H9 (cell line): Measurements from ENCODE around the gene NOVA1. TPM values are rescaled to one million over a fixed set of nuclear protein-coding genes. Genes with fewer than 3 reads are reported as not detected.

ENCODE experiments used
- DNase-seq: peaks from one replicate; pipeline ENCODE4 v3.0.0-alpha.2; 2017
- H2AFZ ChIP-seq: one replicate; pipeline ENCODE4 v1.6.1; 2013; ENCODE audit warnings: mild to moderate bottlenecking, low read length, control low read depth, moderate library complexity
- H2AK5ac ChIP-seq: 2 replicates; pipeline ENCODE4 v1.6.1; 2013; ENCODE audit warnings: low read length, control low read depth, mixed read lengths; ENCODE audit not compliant: insufficient read length
- H2BK120ac ChIP-seq: one replicate; pipeline ENCODE4 v1.6.1; 2013; ENCODE audit warnings: low read depth, mild to moderate bottlenecking, low read length, control low read depth, inconsistent platforms; ENCODE audit not compliant: poor library complexity, severe bottlenecking
- H2BK12ac ChIP-seq: 2 replicates; pipeline ENCODE4 v1.6.1; 2013; ENCODE audit warnings: low read length, control low read depth, mixed read lengths, low read depth; ENCODE audit not compliant: insufficient read length
- H2BK15ac ChIP-seq: 2 replicates; pipeline ENCODE4 v1.6.1; 2013; ENCODE audit warnings: low read depth, low read length, control low read depth
- H2BK20ac ChIP-seq: one replicate; pipeline ENCODE4 v1.6.1; 2013; ENCODE audit warnings: low read depth, mild to moderate bottlenecking, low read length, control low read depth, inconsistent platforms; ENCODE audit not compliant: poor library complexity, severe bottlenecking
- H2BK5ac ChIP-seq: 2 replicates; pipeline ENCODE4 v1.6.1; 2013; ENCODE audit warnings: low read length, control low read depth, mixed read lengths; ENCODE audit not compliant: insufficient read length
- H3K14ac ChIP-seq: 2 replicates; pipeline ENCODE4 v1.6.1; 2013; ENCODE audit warnings: low read length, control low read depth; ENCODE audit not compliant: insufficient read depth
- H3K18ac ChIP-seq: 2 replicates; pipeline ENCODE4 v1.6.1; 2013; ENCODE audit warnings: low read depth, mild to moderate bottlenecking, mixed read lengths, low read length, control low read depth; ENCODE audit not compliant: insufficient read length
- H3K23ac ChIP-seq: 2 replicates; pipeline ENCODE4 v1.6.1; 2013; ENCODE audit warnings: low read length, control low read depth, mixed read lengths, low read depth; ENCODE audit not compliant: insufficient read length
- H3K23me2 ChIP-seq: 2 replicates; pipeline ENCODE4 v1.6.1; 2013; ENCODE audit warnings: low read depth, mild to moderate bottlenecking, mixed read lengths, low read length, control low read depth; ENCODE audit not compliant: insufficient read length, poor library complexity, severe bottlenecking
- H3K27ac ChIP-seq: 2 replicates; pipeline ENCODE4 v1.5.1; 2013; ENCODE audit warnings: low read length, control low read depth, mixed read lengths, low read depth; ENCODE audit not compliant: insufficient read length
- H3K27me3 ChIP-seq: 2 replicates; pipeline ENCODE4 v1.6.1; 2013; ENCODE audit warnings: low read length, control low read depth, inconsistent platforms; ENCODE audit not compliant: insufficient read depth
- H3K4ac ChIP-seq: 2 replicates; pipeline ENCODE4 v1.6.1; 2013; ENCODE audit warnings: low read depth, mild to moderate bottlenecking, control low read depth, inconsistent platforms, low read length, moderate library complexity
- H3K4me1 ChIP-seq: 2 replicates; pipeline ENCODE4 v1.6.1; 2013; ENCODE audit warnings: low read length, control low read depth, inconsistent platforms; ENCODE audit not compliant: insufficient read depth
- H3K4me2 ChIP-seq: 2 replicates; pipeline ENCODE4 v1.6.1; 2013; ENCODE audit warnings: low read length, control low read depth, mixed read lengths; ENCODE audit not compliant: insufficient read length, insufficient read depth
- H3K56ac ChIP-seq: 2 replicates; pipeline ENCODE4 v1.6.1; 2013; ENCODE audit warnings: low read depth, mild to moderate bottlenecking, mixed read lengths, low read length, control low read depth; ENCODE audit not compliant: insufficient read length
- H3K79me1 ChIP-seq: 2 replicates; pipeline ENCODE4 v1.6.1; 2013; ENCODE audit warnings: low read depth, mild to moderate bottlenecking, moderate library complexity, low read length, control low read depth, inconsistent platforms; ENCODE audit not compliant: insufficient read depth, poor library complexity, severe bottlenecking
- H3K79me2 ChIP-seq: 2 replicates; pipeline ENCODE4 v1.6.1; 2013; ENCODE audit warnings: low read length, control low read depth, inconsistent platforms; ENCODE audit not compliant: insufficient read depth
- H3K9ac ChIP-seq: 2 replicates; pipeline ENCODE4 v1.6.1; 2013; ENCODE audit warnings: low read length, control low read depth, mixed read lengths; ENCODE audit not compliant: insufficient read length; ENCODE audit errors: extremely low read depth
- H3K9me3 ChIP-seq: one replicate; pipeline ENCODE4 v1.6.1; 2013; ENCODE audit warnings: low read depth, low read length, inconsistent platforms; ENCODE audit not compliant: control insufficient read depth
- H3T11ph ChIP-seq: one replicate; pipeline ENCODE4 v1.6.1; 2013; ENCODE audit warnings: mild to moderate bottlenecking, low read length, control low read depth, inconsistent platforms
- H4K20me1 ChIP-seq: one replicate; pipeline ENCODE4 v1.6.1; 2013; ENCODE audit not compliant: control insufficient read depth, insufficient read length, insufficient read depth
- H4K5ac ChIP-seq: 2 replicates; pipeline ENCODE4 v1.6.1; 2013; ENCODE audit warnings: low read depth, mild to moderate bottlenecking, mixed read lengths, low read length, control low read depth; ENCODE audit not compliant: insufficient read length
- H4K8ac ChIP-seq: replicated peaks from 2 replicates; pipeline ENCODE4 v1.6.1; 2013; ENCODE audit warnings: low read length, control low read depth, mixed read lengths, low read depth; ENCODE audit not compliant: insufficient read length
- H4K91ac ChIP-seq: 2 replicates; pipeline ENCODE4 v1.6.1; 2013; ENCODE audit warnings: low read depth, mild to moderate bottlenecking, moderate library complexity, mixed read lengths, low read length, control low read depth; ENCODE audit not compliant: insufficient read length
- H3K27ac Mint-ChIP-seq, 3 experiments: 2 replicates in 2 of 3; 3 replicates in 1 of 3; pipeline ENCODE4 v1.8.0; 2020 to 2021; ENCODE audit warnings: mixed read lengths in 3 of 3, mild to moderate bottlenecking in 1 of 3, moderate library complexity in 1 of 3
- H3K27me3 Mint-ChIP-seq: 2 replicates; pipeline ENCODE4 v1.8.0; 2021; ENCODE audit warnings: low read depth, mild to moderate bottlenecking, moderate library complexity, mixed read lengths
- H3K36me3 Mint-ChIP-seq, 3 experiments: 2 replicates in 2 of 3; 3 replicates in 1 of 3; pipeline ENCODE4 v1.8.0; 2020 to 2021; ENCODE audit warnings: low read depth in 3 of 3, mixed read lengths in 3 of 3; ENCODE audit not compliant: insufficient read depth in 1 of 3
- H3K4me1 Mint-ChIP-seq, 2 experiments: 2 replicates each; pipeline ENCODE4 v1.8.0; 2020; ENCODE audit warnings: mixed read lengths in 2 of 2
- H3K4me3 Mint-ChIP-seq, 2 experiments: 2 replicates in 1 of 2; 3 replicates in 1 of 2; pipeline ENCODE4 v1.8.0; 2020 to 2021; ENCODE audit warnings: mild to moderate bottlenecking in 2 of 2, mixed read lengths in 2 of 2, moderate library complexity in 1 of 2
- H3K9me3 Mint-ChIP-seq, 2 experiments: 2 replicates in 1 of 2; 3 replicates in 1 of 2; pipeline ENCODE4 v1.8.0; 2020; ENCODE audit warnings: mild to moderate bottlenecking in 2 of 2, mixed read lengths in 2 of 2, moderate library complexity in 1 of 2
- CTCF ChIP-seq: fragments of 200-600 bp; sonication (generic); conservative IDR thresholded peaks from 3 replicates; pipeline ENCODE4 v1.8.0; 2021; ENCODE audit warnings: antibody characterized with exemption, mild to moderate bottlenecking
- WGBS: extraction: QIAGEN DNeasy Blood & Tissue Kit; methylation state at CpG from one replicate; pipeline ENCODE4 v1.1.7; 2013; ENCODE audit warnings: missing lambda C conversion rate, low lambda C conversion rate, mixed read lengths; ENCODE audit not compliant: insufficient read length; ENCODE audit errors: extremely low coverage; 5-methylcytosine and 5-hydroxymethylcytosine counted together
- total RNA-seq: library from RNA; stranded (reverse); gene quantifications from 2 replicates; pipeline ENCODE4 v1.2.1, GENCODE V29; 2021

The NOVA1 gene
- total RNA-seq, 1 experiment from 2014 or later, result 13.8 TPM

DNA sequence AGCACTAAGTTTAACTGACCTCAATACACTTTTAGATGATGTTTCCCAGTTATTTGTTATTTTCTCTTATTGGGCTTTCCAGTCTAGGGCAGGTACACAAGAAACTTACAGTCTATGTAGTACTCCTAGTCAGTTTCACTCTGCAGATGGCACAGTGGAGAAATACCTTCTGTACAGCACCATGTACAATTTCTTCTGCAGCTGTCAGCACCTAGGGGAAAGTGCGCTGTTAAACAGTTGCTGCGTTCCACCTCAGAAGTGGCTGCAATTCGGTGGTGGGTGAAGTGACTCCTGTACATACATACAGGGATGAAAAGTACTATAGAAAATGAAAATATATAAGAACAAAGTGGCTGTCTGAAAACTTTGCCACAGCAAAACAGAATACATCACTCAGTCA is 48.3 kb downstream of the NOVA1 start:
- H2BK5ac ChIP-seq, result no peak overlapping the region
- no peak overlapping the region for H2BK12ac ChIP-seq
- no peak overlapping the region for H3T11ph ChIP-seq

More for the DNA sequence above, 48.3 kb downstream of the NOVA1 start:
- H2AFZ ChIP-seq, result no peak overlapping the region
- no peaks in the 10 kb centered on the region for H3K79me1 ChIP-seq
- H3K36me3 Mint-ChIP-seq, result no peaks in the 10 kb centered on the region
- H4K8ac ChIP-seq, result no peak overlapping the region
- no peaks in the 10 kb centered on the region for H3K9me3 ChIP-seq
- H2BK15ac ChIP-seq, result no peak overlapping the region; the same call in 1 of the 2 replicates
- no peak overlapping the region for H4K91ac ChIP-seq
- H2AK5ac ChIP-seq, result no peak overlapping the region
- no peak overlapping the region for H3K27ac ChIP-seq
- no peak overlapping the region for H3K14ac ChIP-seq
- H3K27ac Mint-ChIP-seq, result no peak overlapping the region
- H3K4me3 Mint-ChIP-seq, result no peak overlapping the region
- no peak overlapping the region for H3K23ac ChIP-seq
- no peaks in the 10 kb centered on the region for H3K79me2 ChIP-seq
- H3K56ac ChIP-seq, result no peak overlapping the region
- H2BK20ac ChIP-seq, result no peak overlapping the region
- H3K4me1 Mint-ChIP-seq, result peaks cover 14% of the 10 kb centered on the region in 2 experiments
- no peaks in the 10 kb centered on the region for H3K4me1 ChIP-seq
- H4K20me1 ChIP-seq, result no peaks in the 10 kb centered on the region
- H3K23me2 ChIP-seq, result no peaks in the 10 kb centered on the region
- H2BK120ac ChIP-seq, result no peak overlapping the region
- no peak for TF ChIP-seq CTCF
- no peak overlapping the region for H3K9ac ChIP-seq
- no peaks in the 10 kb centered on the region for H3K27me3 Mint-ChIP-seq
- no peak overlapping the region for H3K4me2 ChIP-seq
- no peak overlapping the region for H3K18ac ChIP-seq
- H3K27me3 ChIP-seq, result no peaks in the 10 kb centered on the region
- H3K9me3 Mint-ChIP-seq, result no peaks in the 10 kb centered on the region
- no peak overlapping the region for H3K4ac ChIP-seq
- H4K5ac ChIP-seq, result no peak overlapping the region
- DNase-seq, result no peak
- WGBS, result no CpG with 5 or more reads among the region's 3 CpGs
